H1 (cell line): ENCODE results near the gene ZNF672. TPM values are rescaled to one million over a fixed set of nuclear protein-coding genes. Genes with fewer than 3 reads are reported as not detected.

Source experiments
- CTCF ChIA-PET: fragments of 300-600 bp; sonication (Branson Sonifier 250); formaldehyde crosslinking; loops from one replicate; lab custom pipeline; 2021; ENCODE audit not compliant: partially characterized antibody; lab: Charles Lee
- POLR2A ChIA-PET: fragments of 300-600 bp; sonication (Branson Sonifier 250); formaldehyde crosslinking; loops from one replicate; lab custom pipeline; 2021; ENCODE audit warnings: inconsistent platforms; ENCODE audit not compliant: partially characterized antibody; lab: Charles Lee
- DNase-seq, 2 experiments: peaks; one replicate each; pipeline versions ENCODE4 v3.0.0 to v3.0.0-alpha.2; 2010 to 2022; ENCODE audit warnings: low spot score in 2 of 2, low read depth in 1 of 2, mixed read lengths in 1 of 2
- FAIRE-seq: peaks from 2 replicates; lab custom pipeline; 2011; peaks lifted over from hg19 to GRCh38; lab: Jason Lieb, UNC
- H2AFZ ChIP-seq: 2 replicates; pipeline ENCODE4 v1.8.1; 2012; ENCODE audit warnings: low read length, inconsistent platforms
- H2AK5ac ChIP-seq: 2 replicates; pipeline ENCODE4 v1.6.1; 2013; ENCODE audit warnings: low read depth, low read length
- H2BK120ac ChIP-seq: replicated peaks from 2 replicates; pipeline ENCODE3; 2013; ENCODE audit warnings: low read depth, low read length, inconsistent platforms
- H2BK12ac ChIP-seq: 2 replicates; pipeline ENCODE4 v1.6.1; 2013; ENCODE audit warnings: low read depth, low read length
- H2BK15ac ChIP-seq: 2 replicates; pipeline ENCODE4 v1.6.1; 2013; ENCODE audit warnings: low read length
- H2BK20ac ChIP-seq: 2 replicates; pipeline ENCODE4 v1.6.1; 2013; ENCODE audit warnings: low read length
- H2BK5ac ChIP-seq: 2 replicates; pipeline ENCODE4 v1.6.1; 2013; ENCODE audit warnings: low read depth, low read length
- H3K14ac ChIP-seq: 2 replicates; pipeline ENCODE4 v1.6.1; 2013; ENCODE audit warnings: inconsistent platforms; ENCODE audit not compliant: insufficient read length
- H3K18ac ChIP-seq: 2 replicates; pipeline ENCODE4 v1.6.1; 2013; ENCODE audit warnings: low read length; ENCODE audit errors: extremely low read depth
- H3K23ac ChIP-seq: 2 replicates; pipeline ENCODE4 v1.6.1; 2013; ENCODE audit warnings: inconsistent platforms; ENCODE audit not compliant: insufficient read length
- H3K23me2 ChIP-seq: 2 replicates; pipeline ENCODE4 v1.6.1; 2013; ENCODE audit warnings: low read depth, low read length
- H3K27ac ChIP-seq: 2 replicates; pipeline ENCODE4 v1.6.1; 2011; ENCODE audit warnings: low read depth, low read length, inconsistent platforms
- H3K27me3 ChIP-seq, 4 experiments: replicated peaks in 1 of 4; 1 replicate in 1 of 4; 2 replicates in 3 of 4; pipeline versions ENCODE4 v1.6.1 to v1.8.1; 2011 to 2013; ENCODE audit warnings: low read length in 3 of 4, mild to moderate bottlenecking in 3 of 4, inconsistent platforms in 2 of 4, mixed read lengths in 2 of 4, moderate library complexity in 1 of 4; ENCODE audit not compliant: control insufficient read depth in 3 of 4, insufficient read depth in 3 of 4; ENCODE audit errors: extremely low read depth in 1 of 4
- H3K36me3 ChIP-seq, 4 experiments: 2 replicates each; pipeline versions ENCODE4 v1.6.1 to v1.8.1; 2011 to 2013; ENCODE audit warnings: mild to moderate bottlenecking in 4 of 4, low read length in 3 of 4, moderate library complexity in 2 of 4, control low read depth in 1 of 4, inconsistent platforms in 1 of 4; ENCODE audit not compliant: insufficient read depth in 4 of 4, control insufficient read depth in 2 of 4
- H3K4ac ChIP-seq: replicated peaks from 2 replicates; pipeline ENCODE3; 2013; ENCODE audit warnings: low read length, low read depth, mixed read lengths, inconsistent platforms; ENCODE audit not compliant: insufficient read length
- H3K4me1 ChIP-seq, 4 experiments: replicated peaks in 1 of 4; 1 replicate in 1 of 4; 2 replicates in 3 of 4; pipeline versions ENCODE4 v1.6.1 to v1.8.1; 2011 to 2013; ENCODE audit warnings: low read length in 3 of 4, inconsistent platforms in 2 of 4, mixed read lengths in 1 of 4; ENCODE audit not compliant: insufficient read depth in 4 of 4, control insufficient read depth in 3 of 4
- H3K4me2 ChIP-seq, 2 experiments: 2 replicates each; pipeline versions ENCODE4 v1.6.1 to v1.8.1; 2011 to 2013; ENCODE audit warnings: low read depth in 2 of 2, low read length in 2 of 2, control low read depth in 1 of 2, inconsistent platforms in 1 of 2, mild to moderate bottlenecking in 1 of 2; ENCODE audit not compliant: insufficient read depth in 1 of 2
- H3K4me3 ChIP-seq, 4 experiments: fragments of 200-600, 300-600 bp in 1 of 4; sonication (generic), shearing (Covaris generic), sonication (Bioruptor Twin) in 1 of 4; 2 replicates each; pipeline versions ENCODE4 v1.5.1 to v1.8.1; 2011 to 2016; ENCODE audit warnings: low read length in 4 of 4, low read depth in 3 of 4, control low read depth in 2 of 4, inconsistent platforms in 2 of 4, mild to moderate bottlenecking in 2 of 4, mixed read lengths in 1 of 4, moderate library complexity in 1 of 4; ENCODE audit not compliant: insufficient read depth in 2 of 4; ENCODE audit errors: extremely low read depth in 1 of 4
- H3K56ac ChIP-seq: replicated peaks from 2 replicates; pipeline ENCODE3; 2013; ENCODE audit warnings: low read depth, mild to moderate bottlenecking, mixed read lengths, low read length, inconsistent platforms; ENCODE audit not compliant: insufficient read length
- H3K79me1 ChIP-seq: 2 replicates; pipeline ENCODE4 v1.6.1; 2013; ENCODE audit warnings: low read depth, low read length, control low read depth
- H3K79me2 ChIP-seq, 2 experiments: 2 replicates each; pipeline versions ENCODE4 v1.6.1 to v1.8.1; 2012 to 2013; ENCODE audit warnings: low read length in 2 of 2, mild to moderate bottlenecking in 2 of 2, inconsistent platforms in 1 of 2; ENCODE audit not compliant: insufficient read depth in 2 of 2, control insufficient read depth in 1 of 2
- H3K9ac ChIP-seq, 4 experiments: replicated peaks in 1 of 4; 1 replicate in 1 of 4; 2 replicates in 3 of 4; pipeline versions ENCODE4 v1.6.1 to v1.8.1; 2011 to 2013; ENCODE audit warnings: low read depth in 3 of 4, low read length in 3 of 4, control low read depth in 2 of 4, mild to moderate bottlenecking in 2 of 4, moderate library complexity in 2 of 4, inconsistent platforms in 1 of 4; ENCODE audit errors: extremely low read depth in 1 of 4
- H3K9me3 ChIP-seq, 2 experiments: 2 replicates each; pipeline versions ENCODE4 v1.6.1 to v1.8.1; 2012 to 2013; ENCODE audit warnings: mild to moderate bottlenecking in 2 of 2, moderate library complexity in 2 of 2, control low read depth in 1 of 2, inconsistent platforms in 1 of 2, low read depth in 1 of 2, low read length in 1 of 2, mixed read lengths in 1 of 2; ENCODE audit not compliant: insufficient read depth in 2 of 2
- H4K20me1 ChIP-seq, 2 experiments: replicated peaks in 1 of 2; 2 replicates each; pipeline versions ENCODE3 to v1.8.1; 2011 to 2013; ENCODE audit warnings: inconsistent platforms in 2 of 2, low read length in 2 of 2, mild to moderate bottlenecking in 1 of 2; ENCODE audit not compliant: insufficient read depth in 2 of 2, control insufficient read depth in 1 of 2
- H4K5ac ChIP-seq: 2 replicates; pipeline ENCODE4 v1.6.1; 2013; ENCODE audit warnings: low read length, low read depth, mixed read lengths, inconsistent platforms; ENCODE audit not compliant: insufficient read length
- H4K8ac ChIP-seq: 2 replicates; pipeline ENCODE4 v1.8.0; 2013; ENCODE audit warnings: mild to moderate bottlenecking, moderate library complexity, low read length, inconsistent platforms; ENCODE audit not compliant: insufficient read depth; ENCODE audit errors: extremely low read depth
- H4K91ac ChIP-seq: replicated peaks from 2 replicates; pipeline ENCODE3; 2013; ENCODE audit warnings: low read length, mixed read lengths, inconsistent platforms; ENCODE audit not compliant: insufficient read length
- EP300 ChIP-seq, 2 experiments: IDR thresholded peaks; 1 replicate in 1 of 2; 2 replicates in 1 of 2; pipeline ENCODE4 v1.6.1; 2011 to 2012; ENCODE audit warnings: low read depth in 2 of 2, low read length in 2 of 2, mild to moderate bottlenecking in 2 of 2, borderline replicate concordance in 1 of 2, inconsistent platforms in 1 of 2, moderate library complexity in 1 of 2
- JUND ChIP-seq: IDR thresholded peaks from 2 replicates; pipeline ENCODE4 v1.6.1; 2011; ENCODE audit warnings: mild to moderate bottlenecking, improper control_type of control experiment, low read length
- KDM1A ChIP-seq: fragments of 200-600, 300-600 bp; sonication (generic); IDR thresholded peaks from 2 replicates; pipeline ENCODE4 v1.7.1; 2016; ENCODE audit warnings: mild to moderate bottlenecking, low read length, borderline replicate concordance
- RBBP5 ChIP-seq: IDR thresholded peaks from 2 replicates; pipeline ENCODE4 v1.7.1; 2012; ENCODE audit warnings: low read depth, mild to moderate bottlenecking, inconsistent platforms, low read length, moderate library complexity, borderline replicate concordance
- WGBS, 2 experiments: shearing (Covaris generic) in 1 of 2; methylation state at CpG; one replicate each; pipeline versions ENCODE4 v1.1.6 to v1.1.7; 2013 to 2015; ENCODE audit warnings: low lambda C conversion rate in 2 of 2, mixed read lengths in 2 of 2, inconsistent platforms in 1 of 2, low coverage in 1 of 2, missing lambda C conversion rate in 1 of 2; ENCODE audit not compliant: insufficient replicate concordance in 2 of 2, insufficient coverage in 1 of 2, insufficient read length in 1 of 2; ENCODE audit errors: extremely low coverage in 1 of 2, missing lambda C conversion rate in 1 of 2; 5-methylcytosine and 5-hydroxymethylcytosine counted together
- polyA plus RNA-seq, 7 experiments: library from polyadenylated mRNA; depleted of rRNA in 3 of 7; stranded (reverse) in 5 of 7; unstranded in 2 of 7; fragments of >200 nt in 5 of 7; fragments of 200-250 nt in 2 of 7; gene quantifications; 1 replicate in 5 of 7; 2 replicates in 1 of 7; 4 replicates in 1 of 7; pipeline versions ENCODE4 v1.2.1 to v1.2.3, GENCODE V29; 2011 to 2013; ENCODE audit warnings: missing spikeins in 2 of 7, mixed read lengths in 2 of 7
- total RNA-seq: library from RNA; stranded (reverse); fragmentation: NEBNext Ultra II Directional; extraction: Animal tissue kit (Norgen Biotek cat#: 25700); gene quantifications from 2 replicates; pipeline ENCODE4 v1.2.1, GENCODE V29; 2021

The ZNF672 gene
- total and polyA plus RNA-seq, 2 of the 8 experiments (the other 6 are each of a cell fraction or from before 2014, with no cell fraction given): 30.7 to 40.4 TPM

DNA sequence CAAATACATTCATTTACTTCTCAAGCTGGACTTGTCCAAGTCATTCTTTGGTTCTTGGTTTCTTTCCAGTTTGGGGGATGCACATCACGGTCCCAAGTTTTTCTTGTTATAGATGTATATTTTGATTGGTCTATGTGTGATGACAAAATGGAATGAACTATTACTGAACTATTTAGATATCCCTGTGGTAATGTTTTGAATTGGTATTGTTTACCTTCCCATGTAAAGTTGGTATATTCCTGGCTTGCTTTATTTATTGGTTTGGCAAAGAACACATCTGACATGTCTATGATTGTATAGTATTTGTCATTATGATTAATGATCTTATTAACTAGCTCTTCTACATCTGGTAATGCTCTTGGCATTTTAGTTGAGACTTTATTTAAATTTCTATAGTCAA lies 43.2 kb downstream of the ZNF672 start:
- TF ChIP-seq EP300 (IDR thresholded peaks at IDR 0.05; ENCODE audit: borderline replicate concordance in 1 of 2, low read depth in 2 of 2, low read length in 2 of 2) (no peak), RBBP5 (no peak), KDM1A (no peak), JUND (no peak)
- TF ChIP-seq, all 59 proteins: peak for 0
- CTCF ChIA-PET: interaction anchor here (1.1 kb wide), 1 partner anchor 30 kb away, joined by 4 read pairs; no protein-coding TSS in a partner anchor
- no peak for FAIRE-seq

More for the DNA sequence above, 43.2 kb downstream of the ZNF672 start:
- Histone ChIP-seq H3K9me3 (no peaks in the 10 kb centered on the region), H3K27ac (no peak overlapping the region), H4K5ac (no peak overlapping the region), H2BK15ac (no peak overlapping the region), H3K27me3 (no peaks in the 10 kb centered on the region), H2AFZ (no peak overlapping the region), H3K14ac (no peak overlapping the region), H4K8ac (no peak overlapping the region), H3K79me1 (no peaks in the 10 kb centered on the region), H2BK12ac (no peak overlapping the region), H4K20me1 (no peaks in the 10 kb centered on the region), H3K18ac (no peak overlapping the region), H3K56ac (no peak overlapping the region), H2AK5ac (no peak overlapping the region), H2BK5ac (no peak overlapping the region), H3K9ac (no peak overlapping the region), H3K4me1 (no peaks in the 10 kb centered on the region), H3K4me2 (no peak overlapping the region), H3K23me2 (no peaks in the 10 kb centered on the region), H3K4me3 (no peak overlapping the region), H2BK20ac (no peak overlapping the region), H4K91ac (no peak overlapping the region), H3K23ac (no peak overlapping the region), H2BK120ac (no peak overlapping the region), H3K79me2 (no peaks in the 10 kb centered on the region), H3K4ac (no peak overlapping the region), H3K36me3 (no peaks in the 10 kb centered on the region)
- POLR2A ChIA-PET: no interaction called here
- DNase-seq: no peak
- 84% methylated on average over 1 of the region's 1 CpG; no CpG with 5 or more reads in 1 of the 2 experiments for WGBS, 2 experiments
